ENCODE measurements around the gene DEFB108B.
"Not testable (repeated sequence)": the region's sequence is repeated elsewhere in the genome, so short reads cannot be mapped to it uniquely, and the experiment has no call there.

- not testable (repeated sequence) for TF ChIP-seq EZH2 (IDR thresholded peaks at IDR 0.05; ENCODE audit: insufficient read depth, poor library complexity, severe bottlenecking); EZH2phosphoT487 (IDR thresholded peaks at IDR 0.05; ENCODE audit: insufficient read depth, low read depth)
Measured at GRCh38 chr11:71786848-71787097, 46.2 kb upstream of the DEFB108B start.
